Uterus (tissue), 4 donors: ENCODE measurements around the gene KISS1. TPM values are rescaled to one million over a fixed set of nuclear protein-coding genes. Genes with fewer than 3 reads are reported as not detected.

Experiments used
- DNase-seq, 2 donors: peaks; one replicate each; pipeline ENCODE4 v3.0.0-alpha.2; 2019 to 2020
- H3K27ac ChIP-seq, 2 donors: fragments of 200-600 bp; sonication (generic); 1 replicate in 1 of 2; 2 replicates in 1 of 2; pipeline ENCODE4 v1.5.1; 2016 to 2018
- H3K27me3 ChIP-seq, 2 donors: fragments of 200-600 bp; sonication (generic); one replicate each; pipeline ENCODE4 v1.5.1; 2018 to 2019; ENCODE audit warnings: control low read depth in 1 of 2
- H3K36me3 ChIP-seq, 2 donors: fragments of 200-600 bp; sonication (generic); one replicate each; pipeline ENCODE4 v1.5.1; 2019; ENCODE audit warnings: control low read depth in 1 of 2
- H3K4me1 ChIP-seq, 2 donors: fragments of 200-600 bp; sonication (generic); one replicate each; pipeline ENCODE4 v1.5.1; 2018 to 2019; ENCODE audit warnings: control low read depth in 1 of 2
- H3K4me3 ChIP-seq, 2 donors: fragments of 200-600 bp; sonication (generic); 1 replicate in 1 of 2; 2 replicates in 1 of 2; pipeline ENCODE4 v1.5.1; 2018 to 2019; ENCODE audit warnings: mild to moderate bottlenecking in 1 of 2
- H3K9me3 ChIP-seq, 2 donors: fragments of 200-600 bp; sonication (generic); one replicate each; pipeline ENCODE4 v1.5.1; 2019; ENCODE audit warnings: control low read depth in 1 of 2
- POLR2A ChIP-seq, 2 donors: fragments of 450-650 bp; IDR thresholded peaks; one replicate each; pipeline ENCODE4 v1.6.1; 2016; ENCODE audit warnings: antibody characterized with exemption in 2 of 2, mild to moderate bottlenecking in 1 of 2, moderate library complexity in 1 of 2
- intact Hi-C: fragments of 100-400 bp; cut with DNase I; formaldehyde crosslinking; loops from one replicate; pipeline ENCODE4 v1.15.1; 2023; ENCODE audit warnings: low total_unique reads
- total RNA-seq, 4 donors: library from RNA; depleted of rRNA in 3 of 4; stranded (reverse); fragments of >200 nt in 3 of 4; gene quantifications; one replicate each; pipeline versions ENCODE4 v1.1.0 to v1.2.4, GENCODE V29; 2014 to 2023
- TF ChIP-seq, protein P1 (sequence below), 4 experiments: fragments of 200-600 bp in 2 of 4; fragments of 450-650 bp in 2 of 4; sonication (generic) in 2 of 4; IDR thresholded peaks; one replicate each; pipeline ENCODE4 v1.5.1; 2016 to 2019; ENCODE audit warnings: antibody characterized with exemption in 4 of 4, mild to moderate bottlenecking in 2 of 4, moderate library complexity in 1 of 4
- donor health status: DM: yes; HTN: yes; CAD: no.

The KISS1 gene
- total RNA-seq, 4 donors from 2014 or later, result not detected

DNA sequence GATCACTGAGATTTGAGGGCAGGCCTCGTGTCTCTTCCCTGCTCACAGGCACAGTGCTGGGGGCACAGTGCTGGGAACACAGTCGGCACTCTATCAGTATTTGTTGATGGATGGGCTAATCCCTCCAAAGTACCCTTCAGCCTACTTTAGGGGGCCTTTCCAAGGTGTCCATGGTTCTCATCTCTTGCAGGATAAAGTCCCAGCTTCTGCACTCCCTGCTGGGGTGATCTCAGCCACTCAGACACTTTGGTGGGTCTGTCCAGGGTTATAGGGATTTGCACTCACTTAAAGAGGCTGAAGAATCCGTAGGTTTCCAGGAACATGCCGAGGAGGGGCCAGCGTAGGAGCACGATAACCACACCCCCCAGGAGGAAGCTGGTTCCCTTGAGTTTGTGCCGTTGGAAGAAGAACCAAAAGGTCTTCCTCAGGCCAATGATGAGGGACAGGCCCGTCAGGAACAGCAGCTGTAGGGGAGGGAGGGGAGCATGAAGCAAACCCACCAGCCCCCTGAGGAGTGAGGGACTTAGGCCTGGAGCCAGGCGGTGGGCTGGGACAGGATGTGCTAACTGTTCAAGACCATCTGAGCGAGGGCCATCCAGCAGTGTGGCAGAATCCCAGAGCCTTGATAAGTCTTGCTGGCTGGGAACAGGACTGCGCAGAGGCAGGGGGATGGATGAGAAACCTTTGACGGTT, 5.2 kb upstream of the KISS1 start:
- Histone ChIP-seq H3K4me1 (no peaks in the 10 kb centered on the region), H3K9me3 (no peaks in the 10 kb centered on the region), H3K27ac (no peak overlapping the region), H3K27me3 (no peaks in the 10 kb centered on the region), H3K36me3 (no peaks in the 10 kb centered on the region), H3K4me3 (no peak overlapping the region)
- TF ChIP-seq, protein P1, sequence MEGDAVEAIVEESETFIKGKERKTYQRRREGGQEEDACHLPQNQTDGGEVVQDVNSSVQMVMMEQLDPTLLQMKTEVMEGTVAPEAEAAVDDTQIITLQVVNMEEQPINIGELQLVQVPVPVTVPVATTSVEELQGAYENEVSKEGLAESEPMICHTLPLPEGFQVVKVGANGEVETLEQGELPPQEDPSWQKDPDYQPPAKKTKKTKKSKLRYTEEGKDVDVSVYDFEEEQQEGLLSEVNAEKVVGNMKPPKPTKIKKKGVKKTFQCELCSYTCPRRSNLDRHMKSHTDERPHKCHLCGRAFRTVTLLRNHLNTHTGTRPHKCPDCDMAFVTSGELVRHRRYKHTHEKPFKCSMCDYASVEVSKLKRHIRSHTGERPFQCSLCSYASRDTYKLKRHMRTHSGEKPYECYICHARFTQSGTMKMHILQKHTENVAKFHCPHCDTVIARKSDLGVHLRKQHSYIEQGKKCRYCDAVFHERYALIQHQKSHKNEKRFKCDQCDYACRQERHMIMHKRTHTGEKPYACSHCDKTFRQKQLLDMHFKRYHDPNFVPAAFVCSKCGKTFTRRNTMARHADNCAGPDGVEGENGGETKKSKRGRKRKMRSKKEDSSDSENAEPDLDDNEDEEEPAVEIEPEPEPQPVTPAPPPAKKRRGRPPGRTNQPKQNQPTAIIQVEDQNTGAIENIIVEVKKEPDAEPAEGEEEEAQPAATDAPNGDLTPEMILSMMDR (IDR thresholded peaks at IDR 0.05), result no peak
- TF ChIP-seq POLR2A (IDR thresholded peaks at IDR 0.05), result no peak
- no peak for DNase-seq
- intact Hi-C loops, result no loop called here

- no peak for DNase-seq
- Histone ChIP-seq H3K4me3 (no peak overlapping the region), H3K9me3 (no peaks in the 10 kb centered on the region), H3K27ac (no peak overlapping the region), H3K4me1 (no peaks in the 10 kb centered on the region), H3K36me3 (no peaks in the 10 kb centered on the region), H3K27me3 (no peaks in the 10 kb centered on the region)
- intact Hi-C loops, result no loop called here
- TF ChIP-seq, protein P1 (IDR thresholded peaks at IDR 0.05), result no peak
- no peak for TF ChIP-seq POLR2A (IDR thresholded peaks at IDR 0.05)
Observed at GRCh38 chr1:204199579-204199978, 3.3 kb upstream of the KISS1 start.

GRCh38 chr1:204198348-204199340, 2.4 kb upstream of the KISS1 start:
- DNase-seq, result no peak
- Histone ChIP-seq H3K4me1 (no peaks in the 10 kb centered on the region), H3K27me3 (no peaks in the 10 kb centered on the region), H3K4me3 (no peak overlapping the region), H3K36me3 (no peaks in the 10 kb centered on the region), H3K27ac (no peak overlapping the region), H3K9me3 (no peaks in the 10 kb centered on the region)
- intact Hi-C loops, result no loop called here
- TF ChIP-seq, protein P1 (IDR thresholded peaks at IDR 0.05), result no peak
- no peak for TF ChIP-seq POLR2A (IDR thresholded peaks at IDR 0.05)

- Histone ChIP-seq H3K27me3 (no peaks in the 10 kb centered on the region), H3K4me3 (no peak overlapping the region), H3K9me3 (no peaks in the 10 kb centered on the region), H3K36me3 (no peaks in the 10 kb centered on the region), H3K27ac (no peak overlapping the region), H3K4me1 (no peaks in the 10 kb centered on the region)
- TF ChIP-seq, protein P1 (IDR thresholded peaks at IDR 0.05), result no peak
- TF ChIP-seq POLR2A (IDR thresholded peaks at IDR 0.05), result no peak
- intact Hi-C loops, result no loop called here
- DNase-seq, result no peak
Observed at GRCh38 chr1:204197068-204197467, 777 bp upstream of the KISS1 start.

DNA sequence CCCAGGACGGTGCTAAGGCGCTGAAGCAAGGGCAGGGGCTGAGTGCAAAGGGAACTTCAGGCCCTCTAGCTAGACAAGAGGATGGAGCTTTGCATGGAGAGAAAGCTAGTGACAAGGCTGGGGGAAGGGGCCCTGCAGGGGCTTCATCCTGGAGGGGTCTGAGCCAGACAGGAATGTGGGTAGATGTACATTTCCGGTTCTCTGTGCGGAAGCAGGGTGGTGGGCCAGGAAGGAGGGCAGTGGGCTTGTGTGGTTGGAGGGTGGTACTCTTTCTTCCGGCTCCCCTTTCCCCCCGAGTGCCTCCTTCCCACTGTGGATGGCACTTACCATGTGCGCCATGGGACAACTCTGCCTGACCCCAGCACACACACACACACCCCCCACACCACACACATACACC, 1.5 kb downstream of the KISS1 start:
- DNase-seq, result no peak
- no peaks in the 10 kb centered on the region for H3K9me3 ChIP-seq
- no peak overlapping the region for H3K27ac ChIP-seq
- no peaks in the 10 kb centered on the region for H3K36me3 ChIP-seq
- no peak for TF ChIP-seq POLR2A (IDR thresholded peaks at IDR 0.05)
- TF ChIP-seq, protein P1 (IDR thresholded peaks at IDR 0.05), result no peak
- no peaks in the 10 kb centered on the region for H3K27me3 ChIP-seq
- intact Hi-C loops, result no loop called here
- no peak overlapping the region for H3K4me3 ChIP-seq
- H3K4me1 ChIP-seq, result peaks cover 0 to 1% of the 10 kb centered on the region in 2 donors
